SJSA1 (cell line): ENCODE results near the gene GAREM1. TPM values are rescaled to one million over a fixed set of nuclear protein-coding genes. Genes with fewer than 3 reads are reported as not detected.

Source experiments
- DNase-seq, 2 experiments: peaks; one replicate each; pipeline ENCODE4 v3.0.0-alpha.2; 2015 to 2020; ENCODE audit warnings: low spot score in 2 of 2, low read depth in 1 of 2
- H3K27ac ChIP-seq: fragments of 250-450 bp; sonication (Bioruptor Pico); 2 replicates; pipeline ENCODE4 v1.5.1; 2020; ENCODE audit warnings: mild to moderate bottlenecking, moderate library complexity
- H3K27me3 ChIP-seq: fragments of 250-450 bp; sonication (Bioruptor Pico); replicated peaks from 2 replicates; pipeline ENCODE4 v1.5.1; 2020; ENCODE audit warnings: mild to moderate bottlenecking, moderate library complexity
- H3K36me3 ChIP-seq: fragments of 250-450 bp; sonication (Bioruptor Pico); 2 replicates; pipeline ENCODE4 v1.5.1; 2020; ENCODE audit warnings: mild to moderate bottlenecking
- H3K4me1 ChIP-seq: fragments of 250-450 bp; sonication (Bioruptor Pico); replicated peaks from 2 replicates; pipeline ENCODE4 v1.6.1; 2021; ENCODE audit warnings: mild to moderate bottlenecking
- H3K4me3 ChIP-seq: fragments of 250-450 bp; sonication (Bioruptor Pico); 2 replicates; pipeline ENCODE4 v1.5.1; 2020; ENCODE audit warnings: mild to moderate bottlenecking
- H3K9me3 ChIP-seq: fragments of 250-450 bp; sonication (Bioruptor Pico); replicated peaks from 2 replicates; pipeline ENCODE4 v1.5.1; 2020; ENCODE audit warnings: mild to moderate bottlenecking
- total RNA-seq: library from RNA; depleted of rRNA; stranded (reverse); fragments of >200 nt; shearing (Covaris generic); gene quantifications from 2 replicates; pipeline ENCODE4 v1.2.3, GENCODE V29; 2014

Gene GAREM1
- total RNA-seq, 1 experiment from 2014 or later = 5.1 TPM

- no peak for DNase-seq
- H3K36me3 ChIP-seq = no peaks in the 10 kb centered on the region
- H3K27ac ChIP-seq = no peak overlapping the region
- H3K9me3 ChIP-seq = no peaks in the 10 kb centered on the region
- H3K4me3 ChIP-seq = no peak overlapping the region
- no peaks in the 10 kb centered on the region for H3K4me1 ChIP-seq
- H3K27me3 ChIP-seq = 0 out of 2 replicates have a peak, but pooled peaks cover 3% of the 10 kb centered on the region
Measured at GRCh38 chr18:32445846-32446245, 24.8 kb downstream of the GAREM1 start.

GRCh38 chr18:32443706-32444215 is 26.9 kb downstream of the GAREM1 start:
- H3K27ac ChIP-seq = no peak overlapping the region
- no peaks in the 10 kb centered on the region for H3K36me3 ChIP-seq
- no peak overlapping the region for H3K4me3 ChIP-seq
- DNase-seq = no peak
- H3K27me3 ChIP-seq = 0 out of 2 replicates have a peak, but pooled peaks cover 3% of the 10 kb centered on the region
- H3K4me1 ChIP-seq = no peaks in the 10 kb centered on the region
- no peaks in the 10 kb centered on the region for H3K9me3 ChIP-seq

- no peaks in the 10 kb centered on the region for H3K9me3 ChIP-seq
- H3K4me3 ChIP-seq = no peak overlapping the region
- no peak for DNase-seq
- no peaks in the 10 kb centered on the region for H3K36me3 ChIP-seq
- no peak overlapping the region for H3K27ac ChIP-seq
- 0 out of 2 replicates have a peak, but pooled peaks cover 3% of the 10 kb centered on the region for H3K27me3 ChIP-seq
- no peaks in the 10 kb centered on the region for H3K4me1 ChIP-seq
Measured at GRCh38 chr18:32443033-32443705, 27.5 kb downstream of the GAREM1 start.

DNA sequence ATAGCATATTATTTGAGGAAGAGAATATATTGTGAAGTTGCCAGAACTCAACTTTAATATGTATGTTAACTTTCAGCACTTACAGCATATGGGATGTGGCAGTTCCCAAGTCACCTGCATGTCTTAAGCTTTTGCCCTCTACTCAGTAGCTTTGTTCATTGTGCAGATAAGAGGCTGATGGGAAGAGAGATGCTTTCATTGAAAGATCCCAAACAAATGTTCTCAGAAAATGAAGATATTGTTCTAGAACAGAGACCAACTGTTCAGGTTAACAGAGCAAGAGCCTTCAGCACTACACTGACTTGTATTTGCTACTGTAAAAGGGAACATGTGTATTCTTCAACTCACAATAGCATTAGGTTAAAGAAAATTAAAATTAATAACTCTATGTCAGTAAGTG is 28.1 kb downstream of the GAREM1 start:
- no peak for DNase-seq
- H3K27me3 ChIP-seq = 0 out of 2 replicates have a peak, but pooled peaks cover 3% of the 10 kb centered on the region
- no peak overlapping the region for H3K27ac ChIP-seq
- no peak overlapping the region for H3K4me3 ChIP-seq
- H3K36me3 ChIP-seq = no peaks in the 10 kb centered on the region
- H3K4me1 ChIP-seq = no peaks in the 10 kb centered on the region
- H3K9me3 ChIP-seq = no peaks in the 10 kb centered on the region

DNA sequence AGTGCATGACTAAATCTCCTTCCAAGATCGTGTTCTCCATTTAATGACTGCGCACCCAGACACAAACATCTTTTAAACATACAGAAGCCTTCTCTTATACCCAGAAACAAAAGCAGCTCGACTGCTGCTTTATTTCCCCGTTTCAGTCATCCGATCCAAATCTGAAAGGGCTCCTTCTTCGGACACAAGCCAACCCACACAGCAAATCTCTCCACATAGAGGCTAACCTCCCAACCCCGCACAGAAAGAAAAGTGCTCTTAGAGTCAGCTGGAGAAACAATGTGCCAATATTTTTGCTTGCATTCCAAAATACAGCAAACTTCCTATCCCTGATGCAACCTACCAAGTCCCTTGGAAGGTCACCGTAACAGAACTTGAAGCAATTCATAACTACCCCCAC is 29.1 kb downstream of the GAREM1 start:
- H3K4me3 ChIP-seq = no peak overlapping the region
- no peaks in the 10 kb centered on the region for H3K9me3 ChIP-seq
- H3K27me3 ChIP-seq = 0 out of 2 replicates have a peak, but pooled peaks cover 3% of the 10 kb centered on the region
- H3K4me1 ChIP-seq = no peaks in the 10 kb centered on the region
- no peaks in the 10 kb centered on the region for H3K36me3 ChIP-seq
- DNase-seq = no peak
- no peak overlapping the region for H3K27ac ChIP-seq

- H3K4me3 ChIP-seq = no peak overlapping the region
- no peaks in the 10 kb centered on the region for H3K36me3 ChIP-seq
- H3K27me3 ChIP-seq = 0 out of 2 replicates have a peak, but pooled peaks cover 3% of the 10 kb centered on the region
- no peaks in the 10 kb centered on the region for H3K4me1 ChIP-seq
- no peak for DNase-seq
- no peak overlapping the region for H3K27ac ChIP-seq
- H3K9me3 ChIP-seq = no peaks in the 10 kb centered on the region
Measured at GRCh38 chr18:32440518-32440917, 30.2 kb downstream of the GAREM1 start.

- Histone ChIP-seq H3K4me1 (no peaks in the 10 kb centered on the region), H3K27ac (no peak overlapping the region), H3K36me3 (no peaks in the 10 kb centered on the region), H3K4me3 (no peak overlapping the region), H3K27me3 (0 out of 2 replicates have a peak, but pooled peaks cover 3% of the 10 kb centered on the region), H3K9me3 (no peaks in the 10 kb centered on the region)
- no peak for DNase-seq
Measured at GRCh38 chr18:32439802-32440201, 30.9 kb downstream of the GAREM1 start.

DNA sequence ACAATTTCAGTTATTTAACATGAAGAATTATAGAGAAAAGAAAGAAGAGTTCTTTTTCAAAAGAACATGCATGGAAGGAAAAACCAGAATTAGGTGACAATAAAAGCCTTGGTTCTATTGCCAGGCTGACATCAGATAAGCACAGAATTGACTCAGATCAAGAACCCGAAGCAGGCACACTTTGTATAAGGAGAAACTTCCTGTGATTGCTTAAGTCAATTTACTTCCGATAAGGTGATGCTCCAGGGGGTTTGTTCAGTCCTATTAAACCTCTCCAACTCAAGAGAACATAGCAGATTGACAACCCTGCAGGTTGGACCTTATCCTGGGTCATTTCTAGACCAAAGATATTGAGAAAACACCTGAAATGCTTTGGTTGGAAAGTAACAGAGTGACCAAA is 31.4 kb downstream of the GAREM1 start:
- Histone ChIP-seq H3K36me3 (no peaks in the 10 kb centered on the region), H3K27me3 (0 out of 2 replicates have a peak, but pooled peaks cover 3% of the 10 kb centered on the region), H3K9me3 (no peaks in the 10 kb centered on the region), H3K27ac (no peak overlapping the region), H3K4me3 (no peak overlapping the region), H3K4me1 (no peaks in the 10 kb centered on the region)
- no peak for DNase-seq

DNA sequence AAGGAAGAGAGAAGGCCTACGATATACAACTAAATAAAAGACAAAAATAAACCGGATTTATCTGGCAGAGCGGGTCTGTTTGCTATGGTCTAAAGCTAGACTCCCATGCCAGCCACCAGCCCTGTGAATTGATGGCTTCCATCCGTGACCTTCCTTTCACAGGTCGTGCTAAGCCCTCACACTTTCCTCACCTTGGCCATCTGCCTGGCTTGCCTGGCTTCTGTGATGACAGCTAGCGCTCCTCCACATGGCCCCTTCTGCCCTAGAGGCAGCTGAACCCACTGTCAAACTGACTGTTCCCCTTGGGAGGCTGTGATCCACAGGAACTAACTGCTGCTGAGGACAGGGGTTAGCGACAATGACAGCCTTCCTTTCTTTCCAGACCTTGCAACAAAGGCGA is 32.5 kb downstream of the GAREM1 start:
- Histone ChIP-seq H3K4me3 (no peak overlapping the region), H3K36me3 (no peaks in the 10 kb centered on the region), H3K27me3 (0 out of 2 replicates have a peak, but pooled peaks cover 3% of the 10 kb centered on the region), H3K27ac (no peak overlapping the region), H3K4me1 (no peaks in the 10 kb centered on the region), H3K9me3 (no peaks in the 10 kb centered on the region)
- DNase-seq = no peak

DNA sequence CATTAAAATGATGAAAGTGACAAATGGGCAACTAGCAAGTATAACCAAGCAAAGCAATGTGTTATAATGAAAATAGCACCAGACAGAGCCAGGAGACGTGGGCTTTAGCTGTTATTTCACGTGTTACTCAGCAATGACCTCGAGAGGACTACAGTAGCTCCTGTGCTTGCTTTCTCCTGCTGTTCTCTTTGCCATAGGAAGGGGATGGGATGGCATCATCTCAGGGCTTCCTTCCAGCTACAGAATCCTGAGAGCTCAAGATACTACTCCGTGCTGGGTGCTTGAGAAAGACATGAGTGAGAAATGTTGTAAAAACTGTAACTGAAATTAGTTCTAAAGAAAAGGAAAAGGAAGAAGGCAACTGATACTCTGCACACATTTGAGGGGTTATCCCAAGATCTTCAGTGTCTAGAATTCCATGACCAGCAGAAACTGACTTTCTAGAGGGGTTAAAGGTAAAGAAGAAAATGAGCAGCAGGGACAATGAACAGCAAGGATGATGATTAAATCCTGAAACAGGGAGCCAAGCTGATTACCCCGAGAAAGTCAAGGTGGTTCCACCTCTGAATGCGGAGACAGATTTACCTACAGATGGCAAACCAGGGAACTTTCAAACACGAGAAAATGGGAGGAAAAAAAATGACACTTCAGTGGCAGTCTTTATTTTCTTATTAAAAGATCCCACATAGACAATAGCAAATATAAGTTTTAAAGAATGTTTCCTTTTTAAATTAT is 33.4 kb downstream of the GAREM1 start:
- Histone ChIP-seq H3K4me1 (no peaks in the 10 kb centered on the region), H3K27me3 (0 out of 2 replicates have a peak, but pooled peaks cover 3% of the 10 kb centered on the region), H3K36me3 (no peaks in the 10 kb centered on the region), H3K27ac (no peak overlapping the region), H3K4me3 (no peak overlapping the region), H3K9me3 (no peaks in the 10 kb centered on the region)
- no peak for DNase-seq

DNA sequence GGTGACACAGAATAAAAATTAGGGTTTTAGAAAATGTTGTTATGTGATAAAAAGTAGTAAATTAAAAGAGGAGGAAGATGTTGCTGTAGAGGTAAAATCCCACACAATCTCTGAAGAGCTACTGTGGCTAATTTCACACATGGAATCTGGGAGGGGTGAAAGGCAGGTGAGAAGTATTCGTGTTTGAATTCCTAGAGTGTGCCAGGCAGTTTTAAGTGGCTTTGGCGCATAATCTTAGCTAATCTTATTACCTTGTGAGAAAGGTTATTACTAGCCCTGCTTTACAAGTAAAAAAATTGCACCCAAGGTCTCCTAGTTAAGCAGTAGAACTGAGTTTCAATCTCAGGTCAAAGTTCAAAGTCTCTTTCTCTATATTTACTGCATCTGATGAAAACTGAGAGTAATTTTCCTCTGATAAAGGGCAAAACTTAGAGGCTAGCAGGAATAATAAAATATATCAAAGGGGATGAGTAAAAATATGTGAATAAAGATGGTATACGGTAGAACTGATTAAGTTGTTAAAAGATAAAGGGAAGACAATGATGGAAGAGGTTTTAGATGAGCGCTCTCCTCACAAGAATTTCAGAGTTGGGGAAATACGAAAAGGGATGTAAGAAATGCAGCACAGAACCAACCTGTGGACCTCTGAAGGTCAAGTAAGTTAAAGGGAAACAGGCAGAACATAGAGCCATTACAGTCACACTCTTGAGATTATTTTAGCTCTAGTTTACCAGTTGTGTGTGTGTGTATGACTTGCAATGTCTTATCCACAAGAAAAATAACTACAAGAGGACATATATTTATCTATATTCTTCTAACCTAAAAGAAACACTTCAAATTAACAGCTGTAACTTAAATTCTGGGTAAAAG is 34.8 kb downstream of the GAREM1 start:
- Histone ChIP-seq H3K27ac (no peak overlapping the region), H3K9me3 (no peaks in the 10 kb centered on the region)

GRCh38 chr18:32431753-32432152 is 38.9 kb downstream of the GAREM1 start:
- Histone ChIP-seq H3K27me3 (no peaks in the 10 kb centered on the region), H3K4me1 (no peaks in the 10 kb centered on the region), H3K36me3 (no peaks in the 10 kb centered on the region), H3K9me3 (no peaks in the 10 kb centered on the region), H3K27ac (no peak overlapping the region), H3K4me3 (no peak overlapping the region)
- DNase-seq = no peak

More for the DNA sequence above, 34.8 kb downstream of the GAREM1 start:
- Histone ChIP-seq H3K4me3 (no peak overlapping the region), H3K4me1 (no peaks in the 10 kb centered on the region), H3K36me3 (no peaks in the 10 kb centered on the region), H3K27me3 (no peaks in the 10 kb centered on the region)
- DNase-seq = no peak

DNA sequence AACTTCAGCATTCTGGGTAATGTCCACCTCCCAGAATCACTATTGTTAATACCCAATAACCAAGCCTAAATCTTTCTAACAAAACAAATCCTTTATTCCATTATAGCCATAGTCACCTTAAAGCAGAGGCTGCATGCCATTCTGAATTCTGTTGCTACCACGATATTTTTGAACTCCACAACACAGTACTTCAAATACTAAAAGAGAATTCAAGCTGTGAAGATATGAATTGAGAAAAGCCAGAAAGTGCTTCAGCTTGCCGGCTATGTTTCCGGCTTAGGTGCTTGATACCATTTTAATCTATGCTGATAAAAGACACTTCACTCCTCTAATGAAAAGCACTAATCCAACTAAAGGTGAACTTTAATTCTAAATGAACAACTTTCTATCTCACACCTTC is 41.3 kb downstream of the GAREM1 start:
- no peak for DNase-seq
- Histone ChIP-seq H3K36me3 (no peaks in the 10 kb centered on the region), H3K4me1 (peaks cover 16% of the 10 kb centered on the region), H3K9me3 (no peaks in the 10 kb centered on the region), H3K4me3 (no peak overlapping the region), H3K27ac (no peak overlapping the region), H3K27me3 (no peaks in the 10 kb centered on the region)
